SK-N-SH (cell line): ENCODE results near the gene COLQ. TPM values are rescaled to one million over a fixed set of nuclear protein-coding genes. Genes with fewer than 3 reads are reported as not detected.

ENCODE experiments used
- CTCF ChIA-PET: fragments of 300-600, 350-600 bp; formaldehyde crosslinking; extraction: SDS; loops from one replicate; lab custom pipeline; 2021; lab: Yijun Ruan, JAX
- POLR2A ChIA-PET: fragments of 350-600 bp; sonication (Branson Sonifier 250); formaldehyde crosslinking; extraction: SDS; loops from one replicate; lab custom pipeline; 2020; ENCODE audit warnings: antibody characterized with exemption, inconsistent platforms; lab: Yijun Ruan, JAX
- DNase-seq: peaks from one replicate; pipeline ENCODE4 v3.0.0; 2012
- H2AFZ ChIP-seq: fragments of 200-600 bp; sonication (generic); 2 replicates; pipeline ENCODE4 v1.8.1; 2016; ENCODE audit warnings: antibody characterized with exemption, mild to moderate bottlenecking, low read depth
- H3F3A ChIP-seq: fragments of 200-600 bp; sonication (generic); replicated peaks from 2 replicates; pipeline ENCODE3; 2016; ENCODE audit warnings: antibody characterized with exemption, mild to moderate bottlenecking; ENCODE audit not compliant: insufficient read depth
- H3K27ac ChIP-seq, 2 experiments: fragments of 200-500 bp in 1 of 2; fragments of 200-600 bp in 1 of 2; sonication (Bioruptor generic) in 1 of 2; sonication (generic), shearing (Covaris generic) in 1 of 2; 2 replicates each; pipeline versions ENCODE4 v1.5.1 to v1.6.1; 2014 to 2016; ENCODE audit warnings: low read depth in 2 of 2, inconsistent platforms in 1 of 2, low read length in 1 of 2, mild to moderate bottlenecking in 1 of 2, mixed read lengths in 1 of 2
- H3K27me3 ChIP-seq: fragments of 200-600 bp; sonication (generic), shearing (Covaris generic); 2 replicates; pipeline ENCODE4 v1.6.1; 2016; ENCODE audit warnings: mixed run types; ENCODE audit not compliant: insufficient read depth
- H3K36me3 ChIP-seq, 2 experiments: fragments of 200-500 bp in 1 of 2; fragments of 200-600 bp in 1 of 2; sonication (Bioruptor generic) in 1 of 2; sonication (generic) in 1 of 2; replicated peaks in 1 of 2; 2 replicates each; pipeline versions ENCODE3 to v1.5.1; 2014 to 2016; ENCODE audit warnings: low read length in 1 of 2, mild to moderate bottlenecking in 1 of 2; ENCODE audit not compliant: insufficient read depth in 2 of 2, control insufficient read depth in 1 of 2
- H3K4me1 ChIP-seq, 2 experiments: fragments of 200-500 bp in 1 of 2; fragments of 200-600 bp in 1 of 2; sonication (Bioruptor generic) in 1 of 2; sonication (generic), shearing (Covaris generic) in 1 of 2; 2 replicates each; pipeline versions ENCODE4 v1.5.1 to v1.6.1; 2014 to 2016; ENCODE audit warnings: low read depth in 1 of 2, low read length in 1 of 2, mixed run types in 1 of 2; ENCODE audit not compliant: insufficient read depth in 2 of 2, control insufficient read depth in 1 of 2
- H3K4me2 ChIP-seq: fragments of 200-600 bp; sonication (generic), shearing (Covaris generic); 2 replicates; pipeline ENCODE4 v1.6.1; 2017; ENCODE audit warnings: mixed run types
- H3K4me3 ChIP-seq, 2 experiments: fragments of 200-500 bp in 1 of 2; fragments of 200-600 bp in 1 of 2; sonication (Bioruptor generic) in 1 of 2; sonication (generic), shearing (Covaris generic) in 1 of 2; 2 replicates each; pipeline versions ENCODE4 v1.5.1 to v1.8.1; 2014 to 2016; ENCODE audit warnings: low read depth in 2 of 2, inconsistent platforms in 1 of 2, low read length in 1 of 2, mild to moderate bottlenecking in 1 of 2, mixed read lengths in 1 of 2, moderate library complexity in 1 of 2
- H3K79me2 ChIP-seq: fragments of 200-600 bp; sonication (generic); 2 replicates; pipeline ENCODE4 v1.8.1; 2017; ENCODE audit warnings: mild to moderate bottlenecking; ENCODE audit not compliant: insufficient read depth
- H3K9ac ChIP-seq: fragments of 200-600 bp; sonication (generic); 2 replicates; pipeline ENCODE4 v1.6.1; 2017; ENCODE audit warnings: mixed run types
- H3K9me2 ChIP-seq: fragments of 200-600 bp; sonication (generic); 2 replicates; pipeline ENCODE4 v1.6.1; 2017; ENCODE audit warnings: mixed run types
- H3K9me3 ChIP-seq: fragments of 200-600 bp; sonication (generic); 2 replicates; pipeline ENCODE4 v1.6.1; 2017; ENCODE audit warnings: mixed run types, mild to moderate bottlenecking, moderate library complexity
- H4K20me1 ChIP-seq: fragments of 200-600 bp; sonication (generic); 2 replicates; pipeline ENCODE4 v1.6.1; 2017; ENCODE audit warnings: mild to moderate bottlenecking, mixed run types; ENCODE audit not compliant: insufficient read depth
- CHD2 ChIP-seq: fragments of 150-350 bp; IDR thresholded peaks from 2 replicates; pipeline ENCODE4 v1.6.1; 2018; ENCODE audit warnings: low read length; ENCODE audit not compliant: partially characterized antibody
- ELF1 ChIP-seq: IDR thresholded peaks from 2 replicates; pipeline ENCODE4 v1.4.0; 2012
- EP300 ChIP-seq, 2 experiments: IDR thresholded peaks; 2 replicates each; pipeline versions ENCODE4 v1.4.0 to v1.6.1; 2012; ENCODE audit warnings: borderline replicate concordance in 1 of 2, low read depth in 1 of 2, low read length in 1 of 2
- EZH2phosphoT487 ChIP-seq: fragments of 200-600 bp; sonication (generic); IDR thresholded peaks from 2 replicates; pipeline ENCODE4 v1.6.1; 2017; ENCODE audit warnings: low read depth, mixed run types, mild to moderate bottlenecking, antibody characterized with exemption, moderate library complexity, borderline replicate concordance
- FOXJ3 ChIP-seq: sonication (generic); formaldehyde crosslinking; IDR thresholded peaks from 2 replicates; pipeline ENCODE4 v1.5.1; 2020; ENCODE audit warnings: mild to moderate bottlenecking, missing genetic modification reagents
- FOXM1 ChIP-seq: IDR thresholded peaks from 2 replicates; pipeline ENCODE4 v1.4.0; 2012; ENCODE audit warnings: low read depth, mild to moderate bottlenecking
- GATA2 ChIP-seq: sonication (generic); formaldehyde crosslinking; IDR thresholded peaks from 2 replicates; pipeline ENCODE4 v1.5.0; 2020; ENCODE audit warnings: mild to moderate bottlenecking, missing genetic modification reagents
- JUND ChIP-seq: IDR thresholded peaks from 2 replicates; pipeline ENCODE4 v1.4.0; 2012
- MXI1 ChIP-seq: IDR thresholded peaks from 2 replicates; pipeline ENCODE4 v1.6.1; 2012; ENCODE audit warnings: mild to moderate bottlenecking, low read depth, low read length, improper control_type of control experiment
- NFIC ChIP-seq: IDR thresholded peaks from 2 replicates; pipeline ENCODE4 v1.4.0; 2012; ENCODE audit warnings: borderline replicate concordance
- NRF1 ChIP-seq: IDR thresholded peaks from 2 replicates; pipeline ENCODE4 v1.6.1; 2012; ENCODE audit warnings: low read depth, mild to moderate bottlenecking, low read length
- REST ChIP-seq: IDR thresholded peaks from 2 replicates; pipeline ENCODE4 v1.6.1; 2012; ENCODE audit warnings: mild to moderate bottlenecking, low read depth, low read length, moderate library complexity
- RXRA ChIP-seq: IDR thresholded peaks from 2 replicates; pipeline ENCODE4 v1.4.0; 2012; ENCODE audit warnings: low read depth, mild to moderate bottlenecking, borderline replicate concordance
- SMC3 ChIP-seq: IDR thresholded peaks from 2 replicates; pipeline ENCODE4 v1.6.1; 2012; ENCODE audit warnings: low read depth, low read length, improper control_type of control experiment
- TAF1 ChIP-seq: IDR thresholded peaks from 2 replicates; pipeline ENCODE4 v1.6.1; 2012; ENCODE audit warnings: low read depth, mild to moderate bottlenecking, low read length, moderate library complexity, borderline replicate concordance
- TCF12 ChIP-seq: IDR thresholded peaks from 2 replicates; pipeline ENCODE4 v1.4.0; 2012
- TEAD4 ChIP-seq: IDR thresholded peaks from 2 replicates; pipeline ENCODE4 v1.4.0; 2012; ENCODE audit warnings: mild to moderate bottlenecking, borderline replicate concordance; ENCODE audit not compliant: insufficient read depth
- WGBS: methylation state at CpG from one replicate; pipeline ENCODE4 v1.1.6; 2017; ENCODE audit warnings: low lambda C conversion rate; 5-methylcytosine and 5-hydroxymethylcytosine counted together
- polyA plus RNA-seq, 3 experiments: library from polyadenylated mRNA; depleted of rRNA; stranded (reverse); fragments of >200 nt; gene quantifications; 2 replicates each; pipeline ENCODE4 v1.2.3, GENCODE V29; 2012
- TF ChIP-seq, protein P1 (sequence below): IDR thresholded peaks from 2 replicates; pipeline ENCODE4 v1.4.0; 2012; ENCODE audit warnings: low read depth, borderline replicate concordance
- TF ChIP-seq, protein P2 (sequence below): fragments of 150-350 bp; IDR thresholded peaks from 2 replicates; pipeline ENCODE4 v1.6.1; 2017; ENCODE audit warnings: antibody characterized with exemption, low read length, low read depth, borderline replicate concordance
- TF ChIP-seq, protein P3 (sequence below): IDR thresholded peaks from 2 replicates; pipeline ENCODE4 v1.4.0; 2012; ENCODE audit warnings: low read depth, borderline replicate concordance

Gene COLQ
- polyA plus RNA-seq, 1 of the 3 experiments (the other 2 are of a cell fraction) = 1.5 TPM

- TF ChIP-seq, protein P1, sequence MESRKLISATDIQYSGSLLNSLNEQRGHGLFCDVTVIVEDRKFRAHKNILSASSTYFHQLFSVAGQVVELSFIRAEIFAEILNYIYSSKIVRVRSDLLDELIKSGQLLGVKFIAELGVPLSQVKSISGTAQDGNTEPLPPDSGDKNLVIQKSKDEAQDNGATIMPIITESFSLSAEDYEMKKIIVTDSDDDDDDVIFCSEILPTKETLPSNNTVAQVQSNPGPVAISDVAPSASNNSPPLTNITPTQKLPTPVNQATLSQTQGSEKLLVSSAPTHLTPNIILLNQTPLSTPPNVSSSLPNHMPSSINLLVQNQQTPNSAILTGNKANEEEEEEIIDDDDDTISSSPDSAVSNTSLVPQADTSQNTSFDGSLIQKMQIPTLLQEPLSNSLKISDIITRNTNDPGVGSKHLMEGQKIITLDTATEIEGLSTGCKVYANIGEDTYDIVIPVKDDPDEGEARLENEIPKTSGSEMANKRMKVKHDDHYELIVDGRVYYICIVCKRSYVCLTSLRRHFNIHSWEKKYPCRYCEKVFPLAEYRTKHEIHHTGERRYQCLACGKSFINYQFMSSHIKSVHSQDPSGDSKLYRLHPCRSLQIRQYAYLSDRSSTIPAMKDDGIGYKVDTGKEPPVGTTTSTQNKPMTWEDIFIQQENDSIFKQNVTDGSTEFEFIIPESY = no peak
- no peak for TF ChIP-seq JUND
- TF ChIP-seq SMC3 = no peak
- no peak for TF ChIP-seq FOXM1
- no peak for TF ChIP-seq EP300 (IDR thresholded peaks at IDR 0.05; ENCODE audit: borderline replicate concordance in 1 of 2, low read depth in 1 of 2, low read length in 1 of 2)
- no peak for TF ChIP-seq GATA2
- no peak for TF ChIP-seq TAF1
- no peaks in the 10 kb centered on the region for H3K27me3 ChIP-seq
- no peak overlapping the region for H2AFZ ChIP-seq
- H3K36me3 ChIP-seq = peaks cover 9 to 15% of the 10 kb centered on the region in 2 experiments
- CTCF ChIA-PET = interaction anchor here (0.6 to 5.3 kb wide), 33 partner anchors 9 to 356 kb away, joined by 3 to 59 read pairs (median 5); partner anchors contain the start of genes CAPN7 and COLQ
- H4K20me1 ChIP-seq = no peaks in the 10 kb centered on the region
- H3K4me3 ChIP-seq = no peak overlapping the region
- H3K9me2 ChIP-seq = no peaks in the 10 kb centered on the region
- H3K27ac ChIP-seq = no peak overlapping the region
- no peak for DNase-seq
- H3K4me1 ChIP-seq = no peaks in the 10 kb centered on the region
- WGBS = 91% methylated on average over 2 of the region's 2 CpGs
- peaks cover 14% of the 10 kb centered on the region for H3F3A ChIP-seq
- no peaks in the 10 kb centered on the region for H3K79me2 ChIP-seq
- H3K4me2 ChIP-seq = no peak overlapping the region
- no peak overlapping the region for H3K9ac ChIP-seq
- POLR2A ChIA-PET = no interaction called here
- H3K9me3 ChIP-seq = no peaks in the 10 kb centered on the region
Observed at GRCh38 chr3:15556512-15556911, 35.0 kb upstream of the COLQ start.

DNA sequence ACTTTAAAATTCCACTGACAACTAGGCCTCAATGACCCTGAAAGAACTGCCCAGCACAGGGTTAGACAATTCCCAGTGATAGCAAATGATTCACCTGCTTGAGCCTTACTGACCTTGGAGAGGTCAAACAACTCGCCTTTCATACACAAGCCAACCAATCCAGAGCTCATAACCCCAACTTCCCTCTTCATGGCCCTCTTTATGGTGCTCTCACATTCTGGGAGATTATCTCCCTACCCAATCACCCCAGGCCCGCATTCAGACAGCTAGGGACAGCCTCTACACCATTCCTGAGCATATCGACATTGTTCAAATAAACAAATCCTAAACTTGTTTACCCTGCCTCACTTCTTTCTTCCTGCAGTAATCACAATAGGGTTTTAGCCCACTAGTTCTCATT is 32.2 kb upstream of the COLQ start:
- CTCF ChIA-PET = no interaction called here
- Histone ChIP-seq H3K27ac (no peak overlapping the region), H3K9me3 (no peaks in the 10 kb centered on the region), H3K79me2 (no peaks in the 10 kb centered on the region), H4K20me1 (no peaks in the 10 kb centered on the region), H3K9ac (no peak overlapping the region), H3K9me2 (no peaks in the 10 kb centered on the region), H3K36me3 (peaks cover 0 to 4% of the 10 kb centered on the region in 2 experiments), H3K4me3 (no peak overlapping the region), H3K4me1 (no peaks in the 10 kb centered on the region), H2AFZ (no peak overlapping the region), H3F3A (peaks cover 14% of the 10 kb centered on the region), H3K27me3 (no peaks in the 10 kb centered on the region), H3K4me2 (no peak overlapping the region)
- 96% methylated on average over 3 of the region's 3 CpGs for WGBS
- POLR2A ChIA-PET = no interaction called here
- no peak for DNase-seq
- TF ChIP-seq TEAD4 (no peak), JUND (no peak), TCF12 (no peak), NRF1 (no peak), MXI1 (no peak), ELF1 (no peak), REST (no peak), FOXM1 (no peak), FOXJ3 (CRISPR knock-in tag) (no peak), NFIC (no peak), CHD2 (no peak), TAF1 (no peak), EZH2phosphoT487 (no peak), RXRA (no peak)
- TF ChIP-seq, protein P2, sequence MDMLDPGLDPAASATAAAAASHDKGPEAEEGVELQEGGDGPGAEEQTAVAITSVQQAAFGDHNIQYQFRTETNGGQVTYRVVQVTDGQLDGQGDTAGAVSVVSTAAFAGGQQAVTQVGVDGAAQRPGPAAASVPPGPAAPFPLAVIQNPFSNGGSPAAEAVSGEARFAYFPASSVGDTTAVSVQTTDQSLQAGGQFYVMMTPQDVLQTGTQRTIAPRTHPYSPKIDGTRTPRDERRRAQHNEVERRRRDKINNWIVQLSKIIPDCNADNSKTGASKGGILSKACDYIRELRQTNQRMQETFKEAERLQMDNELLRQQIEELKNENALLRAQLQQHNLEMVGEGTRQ = no peak
- TF ChIP-seq, protein P3, sequence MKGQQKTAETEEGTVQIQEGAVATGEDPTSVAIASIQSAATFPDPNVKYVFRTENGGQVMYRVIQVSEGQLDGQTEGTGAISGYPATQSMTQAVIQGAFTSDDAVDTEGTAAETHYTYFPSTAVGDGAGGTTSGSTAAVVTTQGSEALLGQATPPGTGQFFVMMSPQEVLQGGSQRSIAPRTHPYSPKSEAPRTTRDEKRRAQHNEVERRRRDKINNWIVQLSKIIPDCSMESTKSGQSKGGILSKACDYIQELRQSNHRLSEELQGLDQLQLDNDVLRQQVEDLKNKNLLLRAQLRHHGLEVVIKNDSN = no peak
